Spleen (tissue), 11 donors: ENCODE measurements around the gene SLAMF6. TPM values are rescaled to one million over a fixed set of nuclear protein-coding genes. Genes with fewer than 3 reads are reported as not detected.
"Not testable (repeated sequence)": the region's sequence is repeated elsewhere in the genome, so short reads cannot be mapped to it uniquely, and the experiment has no call there.

Experiments
- DNase-seq: peaks from one replicate; pipeline ENCODE4 v3.0.0-alpha.2; 2020
- H3K27ac ChIP-seq, 8 donors: fragments of 200-600 bp; sonication (generic) in 7 of 8; 1 replicate in 4 of 8; 2 replicates in 4 of 8; pipeline versions ENCODE4 v1.5.0 to v1.8.0; 2016 to 2021; ENCODE audit warnings: inconsistent platforms in 4 of 8, mild to moderate bottlenecking in 4 of 8, moderate library complexity in 1 of 8
- H3K27me3 ChIP-seq, 7 donors: fragments of 200-600 bp; sonication (generic) in 6 of 7; replicated peaks in 1 of 7; 1 replicate in 4 of 7; 2 replicates in 3 of 7; pipeline versions ENCODE4 v1.5.0 to v1.8.0; 2016 to 2021; ENCODE audit warnings: inconsistent platforms in 3 of 7, mild to moderate bottlenecking in 1 of 7
- H3K36me3 ChIP-seq, 6 donors: fragments of 200-600 bp; sonication (generic) in 5 of 6; 1 replicate in 4 of 6; 2 replicates in 2 of 6; pipeline versions ENCODE4 v1.5.0 to v1.8.0; 2016 to 2021; ENCODE audit warnings: inconsistent platforms in 2 of 6
- H3K4me1 ChIP-seq, 6 donors: fragments of 200-600 bp; sonication (generic) in 5 of 6; 1 replicate in 3 of 6; 2 replicates in 3 of 6; pipeline versions ENCODE4 v1.5.0 to v1.8.0; 2016 to 2021; ENCODE audit warnings: inconsistent platforms in 3 of 6
- H3K4me3 ChIP-seq, 8 donors: fragments of 200-600 bp; sonication (generic) in 7 of 8; 1 replicate in 4 of 8; 2 replicates in 4 of 8; pipeline versions ENCODE4 v1.5.0 to v1.8.0; 2016 to 2021; ENCODE audit warnings: inconsistent platforms in 4 of 8, mild to moderate bottlenecking in 4 of 8, moderate library complexity in 2 of 8
- H3K9me3 ChIP-seq, 8 donors: fragments of 200-600 bp; sonication (generic) in 7 of 8; 1 replicate in 4 of 8; 2 replicates in 4 of 8; pipeline versions ENCODE4 v1.5.0 to v1.8.0; 2016 to 2021; ENCODE audit warnings: inconsistent platforms in 4 of 8
- POLR2A ChIP-seq, 3 donors: fragments of 450-650 bp; IDR thresholded peaks; one replicate each; pipeline ENCODE4 v1.5.1; 2017; ENCODE audit warnings: antibody characterized with exemption in 3 of 3, mild to moderate bottlenecking in 1 of 3
- POLR2AphosphoS5 ChIP-seq, 3 donors: sonication (generic); formaldehyde crosslinking; IDR thresholded peaks; one replicate each; pipeline ENCODE4 v1.5.1; 2017; ENCODE audit warnings: antibody characterized with exemption in 3 of 3
- WGBS, 5 donors: extraction: QIAGEN DNeasy Blood & Tissue Kit in 3 of 5; methylation state at CpG; one replicate each; pipeline versions ENCODE4 v1.1.5 to v1.1.7; 2013 to 2018; 5-methylcytosine and 5-hydroxymethylcytosine counted together
- intact Hi-C: fragments of 100-400 bp; cut with DNase I; formaldehyde crosslinking; loops from one replicate; pipeline ENCODE4 v1.15.0; 2023; ENCODE audit warnings: low total_unique reads
- polyA plus RNA-seq, 3 donors: library from polyadenylated mRNA; stranded (reverse); fragments of 200-250 nt; gene quantifications; one replicate each; pipeline ENCODE4 v1.2.1, GENCODE V29; 2013
- total RNA-seq, 7 donors: library from RNA; depleted of rRNA in 3 of 7; stranded (reverse); fragments of >200 nt in 3 of 7; fragmentation: NEBNext Ultra II Directional in 4 of 7; extraction: Animal tissue kit (Norgen Biotek cat#: 25700) in 4 of 7; gene quantifications; one replicate each; pipeline versions ENCODE4 v1.1.0 to v1.2.1, GENCODE V29; 2016 to 2021
- TF ChIP-seq, protein P1 (sequence below), 11 experiments: fragments of 200-600 bp in 7 of 11; fragments of 450-650 bp in 4 of 11; sonication (generic) in 4 of 11; IDR thresholded peaks in 8 of 11; conservative IDR thresholded peaks in 3 of 11; 1 replicate in 7 of 11; 2 replicates in 4 of 11; pipeline versions ENCODE4 v1.4.0 to v1.8.0; 2016 to 2021; ENCODE audit warnings: antibody characterized with exemption in 11 of 11, inconsistent platforms in 4 of 11, mild to moderate bottlenecking in 1 of 11
- donor health status: healthy with polysubstance abuse.
- donor health status: DM: no; HTN: no; CAD: no; lungs with moderate emphysema.
- donor health status: DM: no; HTN: no; CAD: no.
- donor health status: Bipolar disorder and iron deficiency.
- donor health status: healthy.
- donor health status: DM: no; HTN: no; CAD: no.
- donor health status: DM: yes; HTN: yes; CAD: no.

The SLAMF6 gene
- total and polyA plus RNA-seq, 10 donors = 21.5 to 52.4 (median 36.1) TPM

DNA sequence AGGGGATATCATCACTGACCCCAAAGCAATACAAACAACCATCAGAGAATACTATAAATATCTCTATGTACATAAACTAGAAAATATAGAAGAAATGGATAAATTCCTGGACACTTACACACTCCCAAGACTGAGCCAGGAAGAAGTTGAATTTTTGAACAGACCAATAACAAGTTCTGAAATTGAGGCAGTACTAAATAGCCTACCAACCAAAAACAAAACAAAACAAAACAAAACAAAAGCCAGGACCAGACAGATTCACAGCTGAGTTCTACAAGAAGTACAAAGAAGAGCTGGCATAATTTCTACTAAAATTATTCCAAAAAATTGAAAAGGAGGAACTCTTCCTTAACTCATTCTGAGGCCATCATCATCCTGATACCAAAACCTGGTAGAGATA, 37.8 kb upstream of the SLAMF6 start:
- no peaks in the 10 kb centered on the region for H3K27me3 ChIP-seq
- H3K27ac ChIP-seq = peak overlapping the region in 6 of 8 donors; percentile 42 to 77 (median 54)
- peaks cover 8 to 69% (median 45%) of the 10 kb centered on the region in 6 donors for H3K4me1 ChIP-seq
- TF ChIP-seq, protein P1, sequence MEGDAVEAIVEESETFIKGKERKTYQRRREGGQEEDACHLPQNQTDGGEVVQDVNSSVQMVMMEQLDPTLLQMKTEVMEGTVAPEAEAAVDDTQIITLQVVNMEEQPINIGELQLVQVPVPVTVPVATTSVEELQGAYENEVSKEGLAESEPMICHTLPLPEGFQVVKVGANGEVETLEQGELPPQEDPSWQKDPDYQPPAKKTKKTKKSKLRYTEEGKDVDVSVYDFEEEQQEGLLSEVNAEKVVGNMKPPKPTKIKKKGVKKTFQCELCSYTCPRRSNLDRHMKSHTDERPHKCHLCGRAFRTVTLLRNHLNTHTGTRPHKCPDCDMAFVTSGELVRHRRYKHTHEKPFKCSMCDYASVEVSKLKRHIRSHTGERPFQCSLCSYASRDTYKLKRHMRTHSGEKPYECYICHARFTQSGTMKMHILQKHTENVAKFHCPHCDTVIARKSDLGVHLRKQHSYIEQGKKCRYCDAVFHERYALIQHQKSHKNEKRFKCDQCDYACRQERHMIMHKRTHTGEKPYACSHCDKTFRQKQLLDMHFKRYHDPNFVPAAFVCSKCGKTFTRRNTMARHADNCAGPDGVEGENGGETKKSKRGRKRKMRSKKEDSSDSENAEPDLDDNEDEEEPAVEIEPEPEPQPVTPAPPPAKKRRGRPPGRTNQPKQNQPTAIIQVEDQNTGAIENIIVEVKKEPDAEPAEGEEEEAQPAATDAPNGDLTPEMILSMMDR (IDR thresholded peaks at IDR 0.05 in 8 of 11, conservative IDR thresholded peaks at IDR 0.05 in 3 of 11) = no peak
- TF ChIP-seq POLR2AphosphoS5 (IDR thresholded peaks at IDR 0.05) (no peak), POLR2A (IDR thresholded peaks at IDR 0.05) (no peak)
- H3K4me3 ChIP-seq = no peak overlapping the region
- intact Hi-C loops = no loop called here
- no peak for DNase-seq
- H3K9me3 ChIP-seq = peaks cover 0 to 17% (median 10%) of the 10 kb centered on the region in 8 donors
- H3K36me3 ChIP-seq = peaks cover 0 to 32% (median 0%) of the 10 kb centered on the region in 6 donors

DNA sequence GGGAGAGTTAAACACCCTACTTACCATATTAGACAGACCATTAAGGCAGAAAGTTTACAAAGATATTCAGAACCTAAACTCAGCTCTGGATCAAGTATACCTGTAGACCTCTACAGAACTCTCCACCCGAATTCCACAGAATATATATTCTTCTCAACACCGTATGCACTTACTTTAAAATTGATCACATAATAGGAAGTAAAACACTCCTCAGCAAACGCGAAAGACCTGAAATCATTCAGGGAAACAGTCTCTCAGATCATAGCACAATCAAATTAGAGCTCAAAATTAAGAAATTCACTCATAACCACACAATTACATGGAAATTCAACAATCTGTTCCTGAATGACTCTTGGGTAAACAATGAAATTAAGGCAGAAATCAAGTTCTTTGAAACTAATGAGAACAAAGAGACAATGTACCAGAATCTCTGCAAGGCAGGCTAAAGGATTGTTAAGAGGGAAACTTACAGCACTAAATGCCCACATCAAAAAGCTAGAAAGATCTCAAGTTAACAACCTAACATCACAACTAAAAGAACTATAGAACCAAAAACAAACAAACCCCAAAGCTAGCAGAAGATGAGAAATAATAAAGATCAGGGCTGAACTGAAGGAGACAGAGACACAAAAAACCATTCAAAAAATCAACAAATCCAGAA, 37.1 kb upstream of the SLAMF6 start:
- peak overlapping the region in 2 of 8 donors; percentile 8 to 45 for H3K4me3 ChIP-seq
- TF ChIP-seq POLR2AphosphoS5 (IDR thresholded peaks at IDR 0.05) (no peak), POLR2A (IDR thresholded peaks at IDR 0.05) (no peak)
- TF ChIP-seq, protein P1 (IDR thresholded peaks at IDR 0.05 in 8 of 11, conservative IDR thresholded peaks at IDR 0.05 in 3 of 11) = no peak
- H3K9me3 ChIP-seq = peaks cover 0 to 17% (median 10%) of the 10 kb centered on the region in 8 donors
- DNase-seq = no peak
- H3K36me3 ChIP-seq = peaks cover 0 to 30% (median 0%) of the 10 kb centered on the region in 6 donors
- H3K4me1 ChIP-seq = peaks cover 1 to 62% (median 39%) of the 10 kb centered on the region in 6 donors
- no peaks in the 10 kb centered on the region for H3K27me3 ChIP-seq
- peak overlapping the region in 7 of 8 donors; percentile 23 to 77 (median 53) for H3K27ac ChIP-seq
- intact Hi-C loops = no loop called here
- 63 to 76% (median 68%) methylated on average over 4 of the region's 4 CpGs for WGBS, 5 donors

DNA sequence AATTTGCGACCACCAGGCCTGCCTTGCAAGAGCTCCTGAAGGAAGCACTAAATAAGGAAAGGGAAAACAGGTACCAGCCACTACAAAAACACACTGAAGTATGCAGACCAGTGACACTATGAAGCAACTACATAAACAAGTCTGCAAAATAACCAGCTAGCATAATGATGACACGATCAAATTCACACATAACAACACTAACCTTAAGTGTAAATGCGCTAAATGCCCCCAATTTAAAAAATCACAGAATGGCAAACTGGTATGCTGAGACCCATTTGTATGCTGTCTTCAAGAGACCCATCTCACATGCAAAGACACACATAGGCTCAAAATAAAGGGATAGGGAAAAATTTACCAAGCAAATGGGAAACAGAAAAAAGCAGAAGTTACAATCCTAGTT, 36.4 kb upstream of the SLAMF6 start:
- H3K4me3 ChIP-seq = peak overlapping the region in 3 of 8 donors; percentile 8 to 45 (median 11)
- DNase-seq, intact Hi-C loops, H3K27me3 ChIP-seq: not testable (repeated sequence)
- H3K9me3 ChIP-seq = peaks cover 0 to 17% (median 10%) of the 10 kb centered on the region in 8 donors
- 53 to 90% (median 81%) methylated on average over 3 of the region's 3 CpGs for WGBS, 5 donors
- peaks cover 0 to 23% (median 0%) of the 10 kb centered on the region in 6 donors for H3K36me3 ChIP-seq
- H3K27ac ChIP-seq = peak overlapping the region; percentile 16 to 77 (median 54)
- H3K4me1 ChIP-seq = peaks cover 0 to 55% (median 32%) of the 10 kb centered on the region in 6 donors

DNA sequence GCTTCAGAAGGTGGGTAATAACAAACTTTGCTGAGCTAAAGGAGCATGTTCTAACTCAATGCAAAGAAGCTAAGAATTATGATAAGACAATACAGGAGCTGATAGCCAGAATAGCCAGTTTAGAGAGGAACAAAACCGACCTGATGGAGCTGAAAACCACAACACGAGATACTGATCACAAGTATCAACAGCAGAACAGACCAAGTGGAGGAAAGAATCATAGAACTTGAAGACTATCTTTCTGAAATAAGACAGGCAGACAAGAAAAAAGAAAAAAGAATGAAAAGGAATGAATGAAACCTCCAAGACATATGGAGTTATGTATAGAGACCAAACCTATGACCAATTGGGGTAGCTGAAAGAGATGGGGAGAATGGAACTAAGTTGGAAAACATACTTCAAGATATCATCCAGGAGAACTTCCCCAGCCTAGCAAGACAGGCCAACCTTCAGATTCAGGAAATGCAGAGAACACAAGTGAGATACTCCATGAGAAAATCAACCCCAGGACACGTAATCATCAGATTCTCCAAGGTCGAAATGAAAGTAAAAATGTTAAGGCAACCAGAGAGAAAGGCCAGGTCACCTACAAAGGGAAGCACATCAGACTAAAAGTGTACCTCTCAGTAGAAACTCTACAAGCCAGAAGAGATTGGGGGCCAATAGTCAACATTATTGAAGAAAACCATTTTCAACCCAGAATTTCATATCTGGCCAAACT, 35.8 kb upstream of the SLAMF6 start:
- DNase-seq = no peak
- peak overlapping the region in 3 of 8 donors; percentile 8 to 45 (median 11) for H3K4me3 ChIP-seq
- H3K9me3 ChIP-seq = peaks cover 0 to 17% (median 10%) of the 10 kb centered on the region in 8 donors
- TF ChIP-seq POLR2A (IDR thresholded peaks at IDR 0.05) (no peak), POLR2AphosphoS5 (IDR thresholded peaks at IDR 0.05) (no peak)
- TF ChIP-seq, protein P1 (IDR thresholded peaks at IDR 0.05 in 8 of 11, conservative IDR thresholded peaks at IDR 0.05 in 3 of 11) = no peak
- H3K36me3 ChIP-seq = peaks cover 0 to 28% (median under 1%) of the 10 kb centered on the region in 6 donors
- H3K4me1 ChIP-seq = peaks cover 0 to 49% (median 32%) of the 10 kb centered on the region in 6 donors
- intact Hi-C loops = no loop called here
- WGBS, 5 donors = 58 to 77% (median 67%) methylated on average over 4 of the region's 4 CpGs
- peak overlapping the region; percentile 16 to 77 (median 54) for H3K27ac ChIP-seq
- H3K27me3 ChIP-seq = no peaks in the 10 kb centered on the region
